Smooth muscle cell of the pulmonary artery (primary cell): Measurements from ENCODE around the gene AKAP8. TPM values are rescaled to one million over a fixed set of nuclear protein-coding genes. Genes with fewer than 3 reads are reported as not detected.

Experiments used
- total RNA-seq: library from RNA; depleted of rRNA; stranded (reverse); fragments of >200 nt; gene quantifications from 2 replicates; pipeline ENCODE4 v1.2.3, GENCODE V29; 2014

AKAP8 gene
- 10.7 and 11.0 TPM in 2 replicates for total RNA-seq

GRCh38 chr19:15379083-15379998 lies at the start of gene AKAP8:
TSS of gene AKAP8 (minus strand) at chr19:15379787. CDS start at chr19:15379731, 56 bp downstream.

GRCh38 chr19:15418579-15419412 lies 39.2 kb upstream of the AKAP8 start, which contains the start of gene AKAP8L:
TSS of gene AKAP8L (minus strand) at chr19:15418988. CDS start at chr19:15418923, 65 bp downstream.

GRCh38 chr19:15332311-15332996 lies 47.1 kb downstream of the AKAP8 start, which contains the start of gene BRD4:
TSS of gene BRD4 (minus strand) at chr19:15332539. CDS start at chr19:15273099, 59,440 bp downstream.

Other genes starting within 250 kb of the AKAP8 start
- gene NOTCH3, start 178.8 kb downstream of the AKAP8 start, total RNA-seq = 243 and 493 TPM in 2 replicates
- gene EPHX3, start 147.3 kb downstream of the AKAP8 start, total RNA-seq = 0.07 TPM in 2 replicates
- 25.9 and 32.2 TPM in 2 replicates for gene BRD4, start 47.2 kb downstream of the AKAP8 start, total RNA-seq
- 57.9 and 58.7 TPM in 2 replicates for gene AKAP8L, start 39.2 kb upstream of the AKAP8 start, total RNA-seq
- 15.0 and 21.1 TPM in 2 replicates for gene WIZ, start 70.2 kb upstream of the AKAP8 start, total RNA-seq
- 0.07 TPM in 2 replicates for gene RASAL3, start 84.8 kb upstream of the AKAP8 start, total RNA-seq
- gene PGLYRP2, start 99.7 kb upstream of the AKAP8 start, total RNA-seq = not detected in 2 replicates
- not detected in 2 replicates for gene CYP4F22, start 128.7 kb upstream of the AKAP8 start, total RNA-seq
- not detected in 2 replicates for gene CYP4F8, start 235.4 kb upstream of the AKAP8 start, total RNA-seq